Measurements from ENCODE around the gene DAPP1.

The DAPP1 gene

GRCh38 chr4:99801005-99801699 is 15.5 kb upstream of the DAPP1 start:
- POLR2A ChIA-PET: no interaction called here
- DNase-seq (ENCODE audit: low read depth, low spot score): no peak
- TF ChIP-seq, protein P1, sequence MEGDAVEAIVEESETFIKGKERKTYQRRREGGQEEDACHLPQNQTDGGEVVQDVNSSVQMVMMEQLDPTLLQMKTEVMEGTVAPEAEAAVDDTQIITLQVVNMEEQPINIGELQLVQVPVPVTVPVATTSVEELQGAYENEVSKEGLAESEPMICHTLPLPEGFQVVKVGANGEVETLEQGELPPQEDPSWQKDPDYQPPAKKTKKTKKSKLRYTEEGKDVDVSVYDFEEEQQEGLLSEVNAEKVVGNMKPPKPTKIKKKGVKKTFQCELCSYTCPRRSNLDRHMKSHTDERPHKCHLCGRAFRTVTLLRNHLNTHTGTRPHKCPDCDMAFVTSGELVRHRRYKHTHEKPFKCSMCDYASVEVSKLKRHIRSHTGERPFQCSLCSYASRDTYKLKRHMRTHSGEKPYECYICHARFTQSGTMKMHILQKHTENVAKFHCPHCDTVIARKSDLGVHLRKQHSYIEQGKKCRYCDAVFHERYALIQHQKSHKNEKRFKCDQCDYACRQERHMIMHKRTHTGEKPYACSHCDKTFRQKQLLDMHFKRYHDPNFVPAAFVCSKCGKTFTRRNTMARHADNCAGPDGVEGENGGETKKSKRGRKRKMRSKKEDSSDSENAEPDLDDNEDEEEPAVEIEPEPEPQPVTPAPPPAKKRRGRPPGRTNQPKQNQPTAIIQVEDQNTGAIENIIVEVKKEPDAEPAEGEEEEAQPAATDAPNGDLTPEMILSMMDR (IDR thresholded peaks at IDR 0.05; ENCODE audit: insufficient read depth, low read length, missing control alignments): no peak
- H3K4me3 ChIP-seq (ENCODE audit: low read depth, low read length): no peak overlapping the region
- CTCF ChIA-PET: interaction anchor here (2.6 kb wide), 1 partner anchor 7 kb away, joined by 9 read pairs; no protein-coding TSS in a partner anchor

GRCh38 chr4:99803566-99804101 is 13.0 kb upstream of the DAPP1 start:
- H3K4me3 ChIP-seq (ENCODE audit: low read depth, low read length): no peak overlapping the region
- ChIA-PET CTCF (no interaction called here), POLR2A (no interaction called here)
- no peak for DNase-seq (ENCODE audit: low read depth, low spot score)
- TF ChIP-seq, protein P1 (IDR thresholded peaks at IDR 0.05; ENCODE audit: insufficient read depth, low read length, missing control alignments): no peak

DNA sequence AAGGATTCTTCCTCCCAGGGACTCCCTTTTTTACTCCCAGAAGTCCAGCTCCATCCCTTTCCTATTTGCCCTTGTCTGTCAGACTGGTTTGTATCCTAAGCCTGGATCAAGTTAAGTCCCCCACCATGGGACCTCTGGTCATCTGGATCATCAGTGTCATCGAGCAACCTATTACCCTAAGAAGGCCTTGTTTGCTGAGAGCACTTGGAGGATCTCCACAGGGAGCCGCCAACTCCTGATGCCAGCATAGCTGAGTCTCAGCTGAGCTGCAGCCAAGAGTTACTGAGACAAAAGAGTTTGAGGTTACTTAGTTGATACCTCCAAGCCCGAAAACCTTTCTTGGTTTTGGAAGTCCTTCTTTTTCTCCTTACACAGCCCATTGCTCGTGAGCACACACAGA is 10.1 kb upstream of the DAPP1 start:
- H3K4me3 ChIP-seq (ENCODE audit: low read depth, low read length): no peak overlapping the region
- DNase-seq (ENCODE audit: low read depth, low spot score): no peak
- POLR2A ChIA-PET: no interaction called here
- TF ChIP-seq, protein P1 (IDR thresholded peaks at IDR 0.05; ENCODE audit: insufficient read depth, low read length, missing control alignments): no peak
- CTCF ChIA-PET: no interaction called here

DNA sequence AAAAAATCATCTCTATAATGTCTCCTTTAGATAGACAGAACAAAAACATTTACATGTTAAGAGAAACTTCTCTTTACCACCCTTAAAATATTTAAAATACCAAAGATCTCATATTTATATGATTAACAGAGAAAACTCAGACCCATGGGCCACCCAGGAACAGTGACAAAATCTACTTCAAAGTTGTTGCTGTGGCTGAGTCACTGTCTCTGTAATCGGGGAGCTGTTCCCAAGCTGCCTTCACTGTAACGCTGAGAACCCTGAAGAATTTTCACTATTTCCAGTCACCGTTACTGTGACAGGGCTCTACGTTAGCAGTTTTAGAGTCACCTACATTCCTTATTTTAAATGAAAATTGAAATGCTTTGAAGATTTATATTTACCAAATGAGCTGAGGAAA is 9.0 kb upstream of the DAPP1 start:
- H3K4me3 ChIP-seq (ENCODE audit: low read depth, low read length): no peak overlapping the region
- ChIA-PET POLR2A (no interaction called here), CTCF (interaction anchor here (0.6 to 2.1 kb wide), 7 partner anchors 8 to 252 kb away, joined by 3 to 9 read pairs (median 3); no protein-coding TSS in a partner anchor)
- no peak for DNase-seq (ENCODE audit: low read depth, low spot score)
- TF ChIP-seq, protein P1 (IDR thresholded peaks at IDR 0.05; ENCODE audit: insufficient read depth, low read length, missing control alignments): no peak

DNA sequence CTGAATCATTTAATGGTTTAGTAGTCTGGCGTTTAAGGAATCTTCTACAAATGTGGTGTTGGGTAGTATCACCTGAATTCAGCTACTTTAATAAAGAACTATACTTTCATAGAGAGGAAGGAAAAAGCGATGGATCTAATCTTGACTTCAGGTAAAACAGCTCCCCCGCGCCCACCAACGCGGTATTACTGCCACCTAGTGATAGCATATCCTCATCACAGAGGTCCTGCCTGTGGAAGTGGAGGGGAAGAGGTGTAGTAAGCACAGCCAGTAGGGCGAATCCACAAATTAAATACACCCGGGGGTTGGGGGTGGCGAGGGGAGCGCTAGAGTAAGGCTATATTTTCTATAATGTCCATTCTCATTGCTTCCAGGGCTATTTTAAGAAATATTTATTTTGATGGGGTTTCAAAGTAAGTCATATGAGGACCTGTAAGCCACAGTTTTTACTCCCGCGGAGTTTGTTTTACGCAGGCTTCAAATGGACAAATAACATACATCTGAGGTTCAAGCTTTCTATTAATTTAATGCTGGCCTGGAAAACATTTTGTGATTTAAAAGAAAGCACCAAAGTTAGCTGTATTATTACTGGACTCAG is 8.3 kb upstream of the DAPP1 start:
- ChIA-PET CTCF (interaction anchor here (0.6 to 2.1 kb wide), 9 partner anchors 9 to 252 kb away, joined by 3 to 9 read pairs (median 3); partner anchors contain the start of gene TRMT10A), POLR2A (no interaction called here)
- no peak for DNase-seq (ENCODE audit: low read depth, low spot score)
- TF ChIP-seq, protein P1 (IDR thresholded peaks at IDR 0.05; ENCODE audit: insufficient read depth, low read length, missing control alignments): peak; percentile 37
- H3K4me3 ChIP-seq (ENCODE audit: low read depth, low read length): no peak overlapping the region

DNA sequence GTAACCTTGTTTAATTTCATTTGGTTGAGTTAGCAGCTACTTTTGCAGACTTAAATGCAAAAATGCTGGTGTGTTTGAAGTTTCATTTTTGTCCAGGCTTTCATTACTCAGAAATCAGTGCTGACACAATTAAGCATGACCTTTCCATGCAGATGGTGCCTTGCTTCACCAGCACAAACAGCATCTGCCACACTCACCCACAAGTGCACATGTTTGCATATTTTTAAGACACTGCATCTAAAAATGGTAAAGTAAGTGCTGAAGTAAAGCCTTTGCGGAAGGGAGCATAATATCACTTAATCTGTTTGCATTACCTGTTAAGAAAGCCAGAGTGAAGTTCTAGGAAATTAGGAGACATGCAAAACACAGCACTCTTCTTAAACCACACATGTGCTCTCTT is 7.3 kb upstream of the DAPP1 start:
- TF ChIP-seq, protein P1 (IDR thresholded peaks at IDR 0.05; ENCODE audit: insufficient read depth, low read length, missing control alignments): no peak
- no peak overlapping the region for H3K4me3 ChIP-seq (ENCODE audit: low read depth, low read length)
- no peak for DNase-seq (ENCODE audit: low read depth, low spot score)
- CTCF ChIA-PET: interaction anchor here (0.7 to 2.1 kb wide), 7 partner anchors 8 to 258 kb away, joined by 3 to 9 read pairs (median 3); partner anchors contain the start of gene TRMT10A
- POLR2A ChIA-PET: no interaction called here

Data from AG04449 (cell line).